Hippocampal formation (tissue), 2 donors: ENCODE results near the gene CFAP46.

Experiments used
- DNase-seq, 2 donors: peaks; one replicate each; lab custom pipeline; 2025; lab: John Stamatoyannopoulos, UW

The CFAP46 gene

GRCh38 chr10:132880128-132880981, 62.0 kb downstream of the CFAP46 start:
- no peak for DNase-seq

- DNase-seq: no peak
Observed at GRCh38 chr10:132879408-132880127, 62.8 kb downstream of the CFAP46 start.

GRCh38 chr10:132878730-132879407, 63.5 kb downstream of the CFAP46 start:
- DNase-seq: no peak

- no peak for DNase-seq
Observed at GRCh38 chr10:132878091-132878729, 64.2 kb downstream of the CFAP46 start.

- DNase-seq: no peak
Observed at GRCh38 chr10:132877473-132877872, 64.9 kb downstream of the CFAP46 start.

GRCh38 chr10:132876993-132877431, 65.4 kb downstream of the CFAP46 start:
- no peak for DNase-seq

- DNase-seq: no peak
Observed at GRCh38 chr10:132876131-132876860, 66.1 kb downstream of the CFAP46 start.

- DNase-seq: no peak
Observed at GRCh38 chr10:132875435-132875834, 66.9 kb downstream of the CFAP46 start.

GRCh38 chr10:132873395-132873794, 69.0 kb downstream of the CFAP46 start:
- no peak for DNase-seq

GRCh38 chr10:132872658-132873057, 69.7 kb downstream of the CFAP46 start:
- DNase-seq: no peak

GRCh38 chr10:132870426-132870825, 71.9 kb downstream of the CFAP46 start:
- DNase-seq: no peak

- no peak for DNase-seq
Observed at GRCh38 chr10:132869621-132870020, 72.7 kb downstream of the CFAP46 start.

GRCh38 chr10:132868995-132869394, 73.4 kb downstream of the CFAP46 start:
- no peak for DNase-seq

GRCh38 chr10:132867801-132868644, 74.3 kb downstream of the CFAP46 start:
- DNase-seq: no peak

GRCh38 chr10:132866601-132867381, 75.6 kb downstream of the CFAP46 start:
- no peak for DNase-seq

- no peak for DNase-seq
Observed at GRCh38 chr10:132865851-132866600, 76.3 kb downstream of the CFAP46 start.

- DNase-seq: no peak
Observed at GRCh38 chr10:132865171-132865631, 77.2 kb downstream of the CFAP46 start.

- DNase-seq: no peak
Observed at GRCh38 chr10:132862485-132863420, 79.6 kb downstream of the CFAP46 start.
